Peyer's patch (tissue), 4 donors: ENCODE data around the gene CKMT2.

ENCODE experiments used
- CTCF ChIP-seq, 6 experiments: fragments of 450-650 bp in 4 of 6; fragments of 200-600 bp in 2 of 6; sonication (generic) in 1 of 6; IDR thresholded peaks; one replicate each; pipeline ENCODE4 v1.5.1; 2017 to 2019; ENCODE audit warnings: antibody characterized with exemption in 6 of 6, mild to moderate bottlenecking in 3 of 6, moderate library complexity in 1 of 6
- POLR2A ChIP-seq, 2 donors: fragments of 450-650 bp; IDR thresholded peaks; one replicate each; pipeline ENCODE4 v1.5.1; 2017; ENCODE audit warnings: antibody characterized with exemption in 2 of 2, mild to moderate bottlenecking in 2 of 2, moderate library complexity in 2 of 2

DNA sequence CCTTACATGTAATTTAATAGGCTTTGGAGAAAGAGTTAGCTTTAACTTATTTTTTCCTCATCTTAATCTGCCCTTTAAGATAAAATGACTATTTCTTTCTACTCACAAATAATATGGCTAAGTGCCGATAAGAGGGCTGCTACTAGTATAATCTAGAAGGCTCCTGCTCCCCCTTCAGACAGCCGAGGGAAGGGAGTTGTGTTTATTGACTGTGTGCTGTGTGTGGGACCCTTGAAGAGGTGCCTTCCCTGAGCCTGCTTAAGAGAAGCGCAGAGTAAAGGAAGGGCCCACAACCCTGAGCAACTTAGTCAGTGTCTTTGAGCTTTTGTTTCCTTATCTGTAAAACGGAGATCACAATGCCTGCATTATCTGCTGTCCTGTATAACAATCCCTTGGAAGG is 28.1 kb upstream of the CKMT2 start:
- no peak for TF ChIP-seq CTCF (IDR thresholded peaks at IDR 0.05)
- TF ChIP-seq POLR2A (IDR thresholded peaks at IDR 0.05) = no peak
